Measurements from ENCODE around the gene ARHGAP31.
A peak's percentile ranks its signal among the peaks of the same experiment; 100 is the strongest.

Gene ARHGAP31

GRCh38 chr3:119395923-119396358, 101.8 kb downstream of the ARHGAP31 start:
- DNase-seq, result no peak
- peak; percentile 19 for ATAC-seq

DNA sequence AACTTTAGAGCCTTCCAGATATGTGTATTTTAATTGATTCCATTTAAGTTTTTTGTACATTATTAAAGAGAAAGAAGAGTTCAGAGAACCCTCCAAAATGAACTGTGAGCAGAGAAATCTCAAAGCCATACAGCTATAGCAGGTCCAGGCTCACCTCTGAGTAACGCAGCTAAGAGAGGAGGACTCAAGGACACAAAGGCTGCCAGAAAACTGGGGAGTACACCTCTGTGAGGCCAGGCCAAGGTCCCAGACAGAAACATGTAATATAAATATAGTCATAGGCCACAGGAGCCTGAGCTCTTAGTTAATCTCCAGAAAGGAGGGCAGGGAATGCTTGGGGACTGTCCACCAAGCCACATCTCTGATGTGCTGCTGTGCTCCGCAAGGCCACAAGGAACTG, 102.7 kb downstream of the ARHGAP31 start:
- no peak for ATAC-seq
- DNase-seq, result no peak

- DNase-seq, result no peak
- no peak for ATAC-seq
These were observed 106.3 kb downstream of the ARHGAP31 start for GRCh38 chr3:119400466-119400865.

GRCh38 chr3:119401069-119401468, 106.9 kb downstream of the ARHGAP31 start:
- no peak for DNase-seq

GRCh38 chr3:119401503-119402440, 107.6 kb downstream of the ARHGAP31 start:
- ATAC-seq, result no peak
- DNase-seq, result no peak

More at GRCh38 chr3:119401069-119401468, 106.9 kb downstream of the ARHGAP31 start:
- no peak for ATAC-seq

DNA sequence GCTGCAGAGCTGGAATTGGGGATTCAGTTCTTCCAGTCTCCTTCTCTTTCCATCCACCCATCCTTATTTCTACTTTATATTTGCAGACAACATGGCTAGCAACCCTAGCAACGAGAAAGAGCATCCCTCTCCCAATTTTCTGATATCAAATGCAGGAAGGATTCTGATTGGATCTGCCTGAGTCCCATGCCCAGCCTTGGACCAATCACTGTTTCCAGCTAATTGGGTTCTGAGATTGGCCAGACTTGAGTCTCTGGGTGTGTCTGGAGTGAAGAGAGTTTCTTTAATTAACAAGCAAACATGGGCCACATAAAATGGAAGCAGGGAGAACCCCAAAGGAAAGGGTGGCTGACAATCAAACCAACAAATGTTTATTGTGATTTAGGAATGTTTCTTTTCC, 108.6 kb downstream of the ARHGAP31 start:
- DNase-seq, result no peak
- ATAC-seq, result no peak

DNA sequence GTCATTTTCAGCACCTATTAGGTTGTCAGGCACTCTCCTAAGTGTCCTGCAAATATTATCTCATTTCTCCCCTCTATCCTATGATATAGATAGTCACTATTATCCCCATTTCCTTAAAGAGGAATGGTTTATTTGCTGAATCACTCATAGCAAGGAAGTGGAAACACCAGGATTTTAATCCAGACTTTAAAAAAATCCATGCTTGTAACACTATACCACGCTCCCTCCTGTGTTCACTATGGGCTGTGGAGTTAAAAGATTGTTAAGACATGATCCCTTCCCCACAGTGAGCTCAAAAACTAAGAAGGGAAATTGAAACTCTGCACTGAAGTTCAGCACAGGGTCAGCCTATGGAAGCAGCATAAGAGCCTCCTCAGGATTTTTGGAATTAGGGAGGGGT, 109.0 kb downstream of the ARHGAP31 start:
- ATAC-seq (no peak), DNase-seq (no peak)

- ATAC-seq, result no peak
- no peak for DNase-seq
These were observed 111.1 kb downstream of the ARHGAP31 start for GRCh38 chr3:119405315-119405714.

- DNase-seq (no peak), ATAC-seq (no peak)
These were observed 114.2 kb downstream of the ARHGAP31 start for GRCh38 chr3:119408243-119408950.

GRCh38 chr3:119409844-119410243, 115.7 kb downstream of the ARHGAP31 start:
- DNase-seq, result no peak
- no peak for ATAC-seq

DNA sequence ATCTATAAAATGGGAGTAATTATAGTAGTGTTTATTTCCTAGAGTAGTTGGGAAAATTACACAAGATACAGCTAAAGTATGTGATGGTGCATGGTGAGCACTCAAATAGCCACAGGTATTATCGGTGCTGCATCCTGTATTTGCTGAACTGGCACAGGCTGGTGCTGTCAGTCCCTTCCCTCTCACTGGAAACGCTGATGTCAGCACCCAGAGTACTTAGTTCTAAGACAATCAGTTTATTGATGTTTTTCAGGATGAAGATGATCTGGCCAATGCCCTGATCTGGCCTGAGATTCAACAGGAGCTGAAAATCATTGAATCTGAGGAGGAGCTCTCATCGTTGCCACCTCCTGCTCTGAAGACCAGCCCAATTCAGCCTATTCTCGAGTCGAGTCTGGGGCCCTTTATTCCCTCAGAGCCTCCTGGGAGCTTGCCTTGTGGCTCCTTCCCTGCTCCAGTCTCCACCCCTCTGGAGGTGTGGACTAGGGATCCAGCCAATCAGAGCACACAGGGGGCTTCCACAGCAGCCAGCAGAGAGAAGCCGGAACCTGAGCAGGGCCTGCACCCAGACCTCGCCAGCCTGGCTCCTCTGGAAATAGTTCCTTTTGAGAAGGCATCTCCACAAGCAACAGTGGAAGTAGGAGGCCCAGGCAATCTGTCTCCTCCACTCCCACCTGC, 119.6 kb downstream of the ARHGAP31 start:
- DNase-seq (no peak), ATAC-seq (no peak)

GRCh38 chr3:119416873-119417272, 122.7 kb downstream of the ARHGAP31 start:
- DNase-seq (no peak), ATAC-seq (no peak)

- no peak for DNase-seq
These were observed 123.8 kb downstream of the ARHGAP31 start for GRCh38 chr3:119417771-119418512.

GRCh38 chr3:119418641-119419040, 124.5 kb downstream of the ARHGAP31 start:
- DNase-seq (no peak), ATAC-seq (no peak)

More at GRCh38 chr3:119417771-119418512, 123.8 kb downstream of the ARHGAP31 start:
- ATAC-seq, result no peak

- ATAC-seq, result no peak
- no peak for DNase-seq
These were observed 126.0 kb downstream of the ARHGAP31 start for GRCh38 chr3:119420196-119420595.

GRCh38 chr3:119427669-119428068, 133.5 kb downstream of the ARHGAP31 start:
- no peak for ATAC-seq
- no peak for DNase-seq

DNA sequence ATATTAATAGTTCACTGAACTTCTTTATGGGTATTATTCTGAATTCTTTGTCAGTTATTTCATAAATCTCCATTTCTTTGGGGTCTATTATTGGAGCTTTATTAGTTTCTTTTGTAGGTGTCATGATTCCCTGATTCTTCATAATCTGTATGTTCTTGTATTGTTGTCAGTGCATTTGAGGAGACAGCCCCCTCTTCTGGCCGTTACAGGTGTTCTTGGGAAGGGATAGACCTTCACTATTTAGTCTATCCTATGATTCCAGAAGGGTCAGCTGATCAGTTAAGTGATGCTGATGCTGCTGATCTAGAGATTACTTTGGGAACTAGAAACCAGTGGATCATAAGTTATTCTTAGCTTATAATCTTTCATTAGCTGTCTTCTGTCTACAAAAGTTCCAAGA, 134.4 kb downstream of the ARHGAP31 start:
- ATAC-seq (no peak), DNase-seq (no peak)

DNA sequence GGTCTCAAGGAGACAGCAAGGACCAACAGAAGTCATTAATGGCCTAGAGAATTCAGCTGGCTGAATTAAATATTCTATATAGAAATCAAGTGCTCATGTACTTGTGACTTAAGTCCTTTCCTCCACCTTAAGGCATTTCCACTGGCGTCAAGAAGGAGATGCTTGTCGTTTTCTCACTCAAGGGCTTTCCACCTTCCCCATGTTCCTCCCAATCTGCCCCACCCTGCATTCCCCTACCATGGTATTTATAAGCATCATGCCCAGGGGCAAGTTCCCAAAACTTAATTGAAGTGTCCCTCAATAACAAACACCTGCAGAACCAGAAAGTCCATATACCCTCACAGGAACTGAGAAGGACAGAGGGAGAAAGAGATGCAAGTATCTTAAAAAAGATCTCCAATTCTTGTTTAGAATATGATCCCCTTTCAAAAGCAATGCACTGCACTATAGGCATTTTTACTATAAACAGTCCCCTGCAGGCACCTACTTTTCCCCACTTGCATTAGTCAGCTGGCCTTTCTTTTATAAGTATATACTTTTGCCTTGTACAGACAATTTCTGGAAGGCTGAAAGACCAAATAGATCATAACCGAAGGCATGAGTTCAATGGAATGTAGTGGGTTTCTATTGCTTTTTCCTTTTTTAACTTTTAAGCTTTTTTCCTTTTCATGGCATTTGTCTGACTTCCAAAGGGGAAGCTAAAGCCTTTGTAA, 139.6 kb downstream of the ARHGAP31 start:
- no peak for ATAC-seq
- DNase-seq, result no peak

DNA sequence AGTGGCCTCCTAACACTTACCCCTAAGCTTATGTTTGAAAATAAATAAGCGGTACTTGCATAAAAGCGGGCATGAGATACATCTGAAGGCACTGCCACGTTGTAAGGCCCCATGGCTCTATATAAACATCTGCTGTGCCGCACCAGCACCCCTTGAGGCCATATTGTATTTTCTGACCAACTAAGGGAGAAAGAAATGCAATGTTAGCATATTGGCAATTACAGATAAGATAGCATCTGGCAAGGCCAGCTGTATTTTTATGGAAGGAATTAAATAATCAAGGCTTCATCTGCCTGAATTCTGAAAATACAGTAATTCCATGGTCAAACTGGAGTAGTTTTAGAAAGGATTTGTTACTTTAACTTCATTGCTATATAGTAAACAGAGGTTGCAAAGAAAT, 140.5 kb downstream of the ARHGAP31 start:
- DNase-seq, result no peak
- ATAC-seq, result no peak

DNA sequence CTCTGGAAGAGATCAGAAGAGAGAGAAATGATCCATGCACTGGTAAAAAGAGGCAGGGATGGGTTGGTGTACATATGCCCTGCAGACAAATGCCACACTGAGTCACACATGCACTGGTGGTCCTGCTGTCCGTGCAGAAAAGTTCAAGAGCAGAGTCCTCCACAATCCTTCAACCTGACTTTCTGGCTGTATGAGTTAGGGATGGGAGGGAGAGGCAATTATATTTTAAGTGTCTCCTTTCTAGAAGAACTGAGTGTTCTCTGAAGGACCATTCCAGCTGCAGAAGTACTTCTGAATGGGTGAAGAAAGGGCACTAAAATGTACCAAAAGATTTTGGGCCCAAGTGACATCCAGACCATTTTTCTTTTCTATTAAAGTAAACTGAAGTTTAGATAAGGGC, 142.8 kb downstream of the ARHGAP31 start:
- DNase-seq, result no peak
- no peak for ATAC-seq

DNA sequence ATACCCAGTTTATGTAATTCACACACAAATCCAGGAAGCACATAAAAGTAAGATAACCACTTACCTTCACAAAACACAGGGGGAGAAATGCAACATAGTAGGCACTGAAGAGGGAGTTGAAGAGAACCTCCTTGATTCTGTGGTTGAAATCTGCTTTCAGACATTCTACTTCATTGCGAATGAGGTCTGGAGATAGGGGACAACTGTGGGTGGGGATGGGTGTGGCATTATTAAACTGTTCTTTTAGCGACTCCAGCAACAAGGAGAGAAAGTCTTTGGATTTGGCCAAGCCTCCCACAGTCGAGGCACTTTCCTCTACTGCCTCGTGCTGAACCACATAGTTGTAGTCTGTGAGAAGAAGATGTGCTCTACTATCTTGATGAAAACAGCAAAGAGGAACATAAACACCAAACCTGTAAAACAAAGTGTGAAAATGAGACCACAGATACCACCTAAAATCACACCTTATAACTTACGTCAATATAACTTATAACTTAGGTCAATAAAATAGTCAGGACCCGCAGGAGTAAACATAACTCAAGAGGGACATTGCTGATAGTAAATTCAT, 143.6 kb downstream of the ARHGAP31 start:
- DNase-seq (no peak), ATAC-seq (no peak)
